B cell (primary cell): Measurements from ENCODE around the gene KPNA1.

ENCODE experiments used
- CTCF ChIP-seq: fragments of 200-600 bp; IDR thresholded peaks from one replicate; pipeline ENCODE4 v1.8.0; 2022; ENCODE audit warnings: antibody characterized with exemption, mild to moderate bottlenecking
- EZH2 ChIP-seq: IDR thresholded peaks from 2 replicates; pipeline ENCODE4 v1.6.1; 2012; ENCODE audit warnings: borderline replicate concordance, low read depth, mild to moderate bottlenecking, moderate library complexity, low read length; ENCODE audit not compliant: insufficient read depth, poor library complexity, severe bottlenecking

- no peak for TF ChIP-seq EZH2
- no peak for TF ChIP-seq CTCF
Measured at GRCh38 chr3:122475316-122475715, 39.4 kb downstream of the KPNA1 start.
